Stomach (tissue), 4 donors: ENCODE data around the gene CLOCK.

Experiments used
- CTCF ChIP-seq, 7 experiments: fragments of 450-650 bp in 4 of 7; fragments of 200-600 bp in 3 of 7; sonication (generic) in 3 of 7; IDR thresholded peaks; one replicate each; pipeline ENCODE4 v1.5.1; 2016 to 2019; ENCODE audit warnings: antibody characterized with exemption in 7 of 7, control low read depth in 2 of 7, mild to moderate bottlenecking in 1 of 7
- EP300 ChIP-seq: sonication (generic); formaldehyde crosslinking; IDR thresholded peaks from one replicate; pipeline ENCODE4 v1.6.1; 2017; ENCODE audit warnings: antibody characterized with exemption
- POLR2A ChIP-seq, 4 donors: fragments of 450-650 bp; IDR thresholded peaks; one replicate each; pipeline ENCODE4 v1.6.1; 2016; ENCODE audit warnings: antibody characterized with exemption in 4 of 4, control low read depth in 2 of 4, mild to moderate bottlenecking in 1 of 4, moderate library complexity in 1 of 4
- POLR2AphosphoS5 ChIP-seq, 3 donors: sonication (generic); formaldehyde crosslinking; IDR thresholded peaks; one replicate each; pipeline ENCODE4 v1.6.1; 2016; ENCODE audit warnings: antibody characterized with exemption in 3 of 3

- TF ChIP-seq CTCF (IDR thresholded peaks at IDR 0.05) (no peak), EP300 (no peak), POLR2A (IDR thresholded peaks at IDR 0.05) (no peak), POLR2AphosphoS5 (IDR thresholded peaks at IDR 0.05) (no peak)
Observed at GRCh38 chr4:55592014-55592413, 45.3 kb upstream of the CLOCK start, which contains the start of gene PDCL2.
